Astrocyte (in vitro differentiated cells and primary cell): ENCODE data around the gene ABCA4. TPM values are rescaled to one million over a fixed set of nuclear protein-coding genes. Genes with fewer than 3 reads are reported as not detected.

Experiments used
- DNase-seq: peaks from one replicate; pipeline ENCODE4 v3.0.0-alpha.2; 2010; ENCODE audit warnings: low read depth
- FAIRE-seq: peaks from 2 replicates; lab custom pipeline; 2011; peaks lifted over from hg19 to GRCh38; lab: Jason Lieb, UNC
- H2AFZ ChIP-seq: 2 replicates; pipeline ENCODE4 v1.6.0; 2012; ENCODE audit warnings: low read depth, low read length, inconsistent platforms
- H3K27ac ChIP-seq: 2 replicates; pipeline ENCODE4 v1.5.1; 2011; ENCODE audit warnings: low read depth, low read length, inconsistent platforms
- H3K27me3 ChIP-seq: 2 replicates; pipeline ENCODE4 v1.6.0; 2011; ENCODE audit warnings: low read length, inconsistent platforms; ENCODE audit not compliant: insufficient read depth
- H3K36me3 ChIP-seq: 2 replicates; pipeline ENCODE4 v1.5.1; 2011; ENCODE audit warnings: low read length, inconsistent platforms; ENCODE audit not compliant: insufficient read depth
- H3K4me1 ChIP-seq: 2 replicates; pipeline ENCODE4 v1.5.1; 2011; ENCODE audit warnings: low read length, inconsistent platforms; ENCODE audit not compliant: insufficient read depth
- H3K4me2 ChIP-seq: 2 replicates; pipeline ENCODE4 v1.6.0; 2012; ENCODE audit warnings: low read length, inconsistent platforms
- H3K4me3 ChIP-seq: 2 replicates; pipeline ENCODE4 v1.5.1; 2011; ENCODE audit warnings: low read depth, mild to moderate bottlenecking, low read length, inconsistent platforms; ENCODE audit not compliant: insufficient read depth
- H3K79me2 ChIP-seq: 2 replicates; pipeline ENCODE4 v1.6.0; 2012; ENCODE audit warnings: mild to moderate bottlenecking, low read length, inconsistent platforms; ENCODE audit not compliant: insufficient read depth
- H3K9ac ChIP-seq: 2 replicates; pipeline ENCODE4 v1.6.0; 2012; ENCODE audit warnings: mild to moderate bottlenecking, low read length, inconsistent platforms
- H3K9me3 ChIP-seq: 2 replicates; pipeline ENCODE4 v1.5.1; 2012; ENCODE audit warnings: low read depth, mild to moderate bottlenecking, low read length, inconsistent platforms; ENCODE audit not compliant: insufficient read depth
- H4K20me1 ChIP-seq: 2 replicates; pipeline ENCODE4 v1.6.0; 2012; ENCODE audit warnings: low read length, inconsistent platforms; ENCODE audit not compliant: insufficient read depth
- H3K27ac Mint-ChIP-seq: one replicate; pipeline ENCODE4 v1.8.0; 2021; ENCODE audit warnings: mild to moderate bottlenecking, mixed read lengths; ENCODE audit not compliant: unreplicated experiment
- H3K27me3 Mint-ChIP-seq: one replicate; pipeline ENCODE4 v1.8.0; 2021; ENCODE audit warnings: low read depth, mixed read lengths; ENCODE audit not compliant: unreplicated experiment
- H3K36me3 Mint-ChIP-seq: one replicate; pipeline ENCODE4 v1.8.0; 2021; ENCODE audit warnings: low read depth, mixed read lengths; ENCODE audit not compliant: unreplicated experiment
- H3K4me1 Mint-ChIP-seq: one replicate; pipeline ENCODE4 v1.8.0; 2021; ENCODE audit warnings: low read depth, mixed read lengths; ENCODE audit not compliant: unreplicated experiment
- H3K4me3 Mint-ChIP-seq: one replicate; pipeline ENCODE4 v1.8.0; 2021; ENCODE audit warnings: mild to moderate bottlenecking, moderate library complexity, mixed read lengths; ENCODE audit not compliant: unreplicated experiment
- H3K9me3 Mint-ChIP-seq: one replicate; pipeline ENCODE4 v1.8.0; 2021; ENCODE audit warnings: mild to moderate bottlenecking, mixed read lengths; ENCODE audit not compliant: unreplicated experiment
- EZH2 ChIP-seq: IDR thresholded peaks from 2 replicates; pipeline ENCODE4 v1.6.1; 2012; ENCODE audit warnings: mild to moderate bottlenecking, low read length, inconsistent platforms; ENCODE audit not compliant: insufficient read depth
- total RNA-seq: library from RNA; stranded (reverse); gene quantifications from 2 replicates; pipeline ENCODE4 v1.2.1, GENCODE V29; 2021
- TF ChIP-seq, protein P1 (sequence below): IDR thresholded peaks from 2 replicates; pipeline ENCODE4 v1.5.1; 2011; ENCODE audit warnings: low read depth, mild to moderate bottlenecking, inconsistent platforms, low read length, moderate library complexity; ENCODE audit not compliant: insufficient read depth

The ABCA4 gene
- total RNA-seq, 1 donor from 2014 or later, result 0.20 TPM

DNA sequence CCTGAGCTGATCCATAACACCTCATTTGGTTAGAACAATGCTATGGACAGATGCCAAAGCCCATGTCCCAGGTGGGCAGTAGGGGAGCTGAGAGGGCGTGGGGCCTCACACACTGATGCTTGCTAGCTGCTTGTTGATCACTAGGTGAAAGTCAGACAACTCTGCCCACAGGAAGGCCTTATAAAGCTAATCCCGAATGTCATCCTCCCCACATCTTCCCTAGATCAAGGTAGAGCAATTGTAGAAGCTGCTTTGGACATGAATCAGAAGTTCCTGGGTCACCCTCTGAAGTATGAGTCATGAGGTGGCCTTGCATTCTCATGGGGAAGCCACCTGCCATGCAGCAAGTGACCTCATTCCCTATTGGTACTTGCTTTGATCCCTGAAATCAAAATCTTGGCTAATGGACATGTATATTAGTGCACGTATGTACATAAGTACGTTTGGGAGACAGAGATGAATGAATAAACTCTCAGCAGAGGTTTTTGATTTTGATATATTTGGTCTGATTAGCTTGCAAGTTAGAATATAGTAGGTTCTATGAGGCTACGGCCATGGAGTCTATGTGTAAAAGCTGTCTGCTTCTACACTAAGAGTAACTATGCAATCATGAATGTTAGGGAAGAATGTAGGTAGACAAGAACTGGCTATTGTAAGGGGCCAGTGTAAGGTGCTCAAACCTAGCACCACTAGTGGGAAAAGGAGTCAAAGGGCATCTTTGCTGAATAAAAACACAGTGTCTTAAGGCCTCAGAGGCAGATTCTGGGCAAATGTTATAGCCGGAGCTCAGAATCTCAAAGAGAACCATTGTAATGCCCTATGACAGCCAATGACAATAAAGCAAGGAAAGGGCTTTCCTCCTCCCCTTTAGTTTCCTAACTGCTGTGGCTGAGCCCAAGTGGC is 52.6 kb downstream of the ABCA4 start:
- no peaks in the 10 kb centered on the region for H3K27me3 ChIP-seq
- no peaks in the 10 kb centered on the region for H3K9me3 ChIP-seq
- H3K4me1 ChIP-seq, result peaks cover 37% of the 10 kb centered on the region
- no peaks in the 10 kb centered on the region for H4K20me1 ChIP-seq
- DNase-seq (peak; percentile 82), FAIRE-seq (no peak)
- H3K4me2 ChIP-seq, result peak overlapping the region; percentile 61
- TF ChIP-seq EZH2, result no peak
- TF ChIP-seq, protein P1, sequence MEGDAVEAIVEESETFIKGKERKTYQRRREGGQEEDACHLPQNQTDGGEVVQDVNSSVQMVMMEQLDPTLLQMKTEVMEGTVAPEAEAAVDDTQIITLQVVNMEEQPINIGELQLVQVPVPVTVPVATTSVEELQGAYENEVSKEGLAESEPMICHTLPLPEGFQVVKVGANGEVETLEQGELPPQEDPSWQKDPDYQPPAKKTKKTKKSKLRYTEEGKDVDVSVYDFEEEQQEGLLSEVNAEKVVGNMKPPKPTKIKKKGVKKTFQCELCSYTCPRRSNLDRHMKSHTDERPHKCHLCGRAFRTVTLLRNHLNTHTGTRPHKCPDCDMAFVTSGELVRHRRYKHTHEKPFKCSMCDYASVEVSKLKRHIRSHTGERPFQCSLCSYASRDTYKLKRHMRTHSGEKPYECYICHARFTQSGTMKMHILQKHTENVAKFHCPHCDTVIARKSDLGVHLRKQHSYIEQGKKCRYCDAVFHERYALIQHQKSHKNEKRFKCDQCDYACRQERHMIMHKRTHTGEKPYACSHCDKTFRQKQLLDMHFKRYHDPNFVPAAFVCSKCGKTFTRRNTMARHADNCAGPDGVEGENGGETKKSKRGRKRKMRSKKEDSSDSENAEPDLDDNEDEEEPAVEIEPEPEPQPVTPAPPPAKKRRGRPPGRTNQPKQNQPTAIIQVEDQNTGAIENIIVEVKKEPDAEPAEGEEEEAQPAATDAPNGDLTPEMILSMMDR, result no peak
- peaks cover 2% of the 10 kb centered on the region for H3K9me3 Mint-ChIP-seq
- peak overlapping the region; percentile 85 for H3K27ac ChIP-seq
- H3K9ac ChIP-seq, result peak overlapping the region; percentile 57
- H2AFZ ChIP-seq, result peak overlapping the region; percentile 33
- H3K79me2 ChIP-seq, result no peaks in the 10 kb centered on the region
- H3K4me3 ChIP-seq, result no peak overlapping the region
- no peaks in the 10 kb centered on the region for H3K36me3 Mint-ChIP-seq
- H3K36me3 ChIP-seq, result no peaks in the 10 kb centered on the region
- H3K27ac Mint-ChIP-seq, result peak overlapping the region; percentile 55
- no peak overlapping the region for H3K4me3 Mint-ChIP-seq
- H3K4me1 Mint-ChIP-seq, result peaks cover 29% of the 10 kb centered on the region
- peaks cover 3% of the 10 kb centered on the region for H3K27me3 Mint-ChIP-seq

DNA sequence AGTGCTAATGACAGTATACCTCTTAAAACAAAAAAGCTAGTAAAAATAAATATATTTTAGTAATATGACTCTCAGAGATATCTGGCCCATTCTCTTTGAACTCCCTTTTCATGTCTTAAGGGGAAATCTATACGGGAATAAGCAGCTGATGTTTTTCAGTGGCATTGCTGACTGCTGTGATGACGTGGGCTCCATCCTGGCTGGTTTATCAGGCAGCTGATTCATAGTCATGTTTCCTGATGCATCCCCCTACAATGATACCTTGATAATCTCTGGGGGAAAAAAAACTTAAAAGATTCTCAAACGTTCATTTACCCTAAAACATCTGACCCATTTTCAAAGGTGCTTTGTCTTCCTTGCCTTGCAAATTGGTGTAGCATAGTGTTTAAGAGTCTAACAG is 53.8 kb downstream of the ABCA4 start:
- Histone ChIP-seq H3K4me1 (peaks cover 42% of the 10 kb centered on the region), H2AFZ (no peak overlapping the region), H3K27ac (peak overlapping the region; percentile 85), H3K27me3 (no peaks in the 10 kb centered on the region), H3K9me3 (no peaks in the 10 kb centered on the region), H3K9ac (peak overlapping the region; percentile 57), H3K79me2 (no peaks in the 10 kb centered on the region), H3K4me3 (no peak overlapping the region), H3K4me2 (peak overlapping the region; percentile 61), H4K20me1 (no peaks in the 10 kb centered on the region), H3K36me3 (no peaks in the 10 kb centered on the region)
- Mint-ChIP-seq H3K36me3 (no peaks in the 10 kb centered on the region), H3K27ac (no peak overlapping the region), H3K4me3 (no peak overlapping the region), H3K27me3 (peaks cover 3% of the 10 kb centered on the region), H3K4me1 (peaks cover 32% of the 10 kb centered on the region), H3K9me3 (peaks cover 2% of the 10 kb centered on the region)
- TF ChIP-seq, protein P1, result no peak
- TF ChIP-seq EZH2, result no peak
- DNase-seq (peak; percentile 82), FAIRE-seq (no peak)

DNA sequence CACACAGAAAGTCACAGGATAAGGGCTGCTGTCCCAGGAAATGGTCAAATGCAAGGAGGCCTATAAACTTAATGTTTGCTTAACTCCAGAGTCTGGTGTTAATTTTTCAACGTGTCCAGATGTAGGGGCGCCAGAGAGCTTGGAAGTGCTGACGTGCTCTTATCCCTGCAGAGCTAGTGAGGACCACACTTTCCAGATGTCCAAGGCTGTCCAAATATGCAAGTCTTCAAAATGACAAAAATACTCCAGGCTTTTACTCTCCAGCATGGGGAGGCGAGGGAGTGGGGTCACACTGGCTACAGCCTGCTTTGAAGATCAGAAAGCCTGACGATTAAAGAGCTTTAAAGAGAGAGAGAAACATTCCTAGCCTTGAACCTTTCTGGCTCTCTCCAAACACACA is 57.6 kb downstream of the ABCA4 start:
- FAIRE-seq, result peak; percentile 73
- Histone ChIP-seq H3K27me3 (no peaks in the 10 kb centered on the region), H3K9me3 (no peaks in the 10 kb centered on the region), H2AFZ (no peak overlapping the region), H4K20me1 (no peaks in the 10 kb centered on the region), H3K36me3 (no peaks in the 10 kb centered on the region), H3K79me2 (no peaks in the 10 kb centered on the region), H3K4me1 (peaks cover 37% of the 10 kb centered on the region), H3K27ac (no peak overlapping the region), H3K4me2 (no peak overlapping the region), H3K9ac (no peak overlapping the region), H3K4me3 (no peak overlapping the region)
- no peak overlapping the region for H3K4me3 Mint-ChIP-seq
- no peak for TF ChIP-seq EZH2
- TF ChIP-seq, protein P1, result peak; percentile 29
- H3K9me3 Mint-ChIP-seq, result peaks cover 2% of the 10 kb centered on the region
- H3K27ac Mint-ChIP-seq, result no peak overlapping the region
- H3K36me3 Mint-ChIP-seq, result no peaks in the 10 kb centered on the region
- DNase-seq, result peak; percentile 39
- peaks cover 12% of the 10 kb centered on the region for H3K27me3 Mint-ChIP-seq
- peaks cover 29% of the 10 kb centered on the region for H3K4me1 Mint-ChIP-seq
